ENCODE measurements around the gene FAM83E. TPM values are rescaled to one million over a fixed set of nuclear protein-coding genes. Genes with fewer than 3 reads are reported as not detected.
"Not testable (repeated sequence)": the region's sequence is repeated elsewhere in the genome, so short reads cannot be mapped to it uniquely, and the experiment has no call there.

FAM83E gene
- 1 to 10 TPM in 2 of 3 donors, under 1 TPM in 1; 0.56 to 4.2 (median 1.3) TPM for polyA plus RNA-seq

- no peak within 1 kb of the TSS for H3K27ac ChIP-seq (ENCODE audit: low read depth, low read length)
- WGBS, 3 donors = 44 to 67% (median 62%) methylated on average over 29 to 31 of the region's 31 CpGs
These were observed at the start of gene FAM83E for GRCh38 chr19:48614436-48615230. TSS of gene FAM83E (minus strand) at chr19:48615076. CDS start at chr19:48613372, 1,704 bp downstream.

- WGBS, 3 donors = 85 to 89% (median 88%) methylated on average over 13 to 14 of the region's 14 CpGs
- H3K27ac ChIP-seq (ENCODE audit: low read depth, low read length) = no peak overlapping the region
These were observed 49.6 kb upstream of the FAM83E start for GRCh38 chr19:48664476-48664875.

- no peak overlapping the region for H3K27ac ChIP-seq (ENCODE audit: low read depth, low read length)
- WGBS, 3 donors = 83 to 92% (median 89%) methylated on average over 4 of the region's 4 CpGs
These were observed 48.8 kb upstream of the FAM83E start for GRCh38 chr19:48663667-48664066.

- no peak overlapping the region for H3K27ac ChIP-seq (ENCODE audit: low read depth, low read length)
- 93 to 94% (median 93%) methylated on average over 50 of the region's 50 CpGs for WGBS, 3 donors
These were observed 46.8 kb upstream of the FAM83E start for GRCh38 chr19:48661711-48662090.

- H3K27ac ChIP-seq (ENCODE audit: low read depth, low read length) = no peak overlapping the region
- 52 to 62% (median 54%) methylated on average over 35 of the region's 35 CpGs for WGBS, 3 donors
These were observed 46.2 kb upstream of the FAM83E start for GRCh38 chr19:48660852-48661710.

DNA sequence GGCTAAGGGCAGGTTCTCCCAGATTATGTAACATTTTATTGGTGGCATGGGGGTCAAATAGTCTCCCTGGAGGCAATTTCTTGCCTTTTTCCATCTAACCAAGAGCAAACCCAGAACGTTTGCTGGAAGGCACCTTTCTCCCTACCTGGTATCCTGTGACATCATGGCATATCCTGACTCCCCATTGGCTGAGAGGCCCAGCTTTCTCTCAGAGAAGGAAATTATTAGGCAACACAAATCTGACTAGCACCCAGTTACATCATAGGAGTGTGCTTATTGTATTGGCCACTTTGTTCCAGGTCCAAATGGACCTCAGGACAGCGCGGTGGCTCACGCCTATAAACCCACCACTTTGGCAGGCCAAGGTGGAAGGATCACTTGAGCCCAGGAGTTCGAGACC is 44.9 kb upstream of the FAM83E start:
- WGBS, 3 donors = 81 to 84% (median 81%) methylated on average over 5 of the region's 5 CpGs
- no peak overlapping the region for H3K27ac ChIP-seq (ENCODE audit: low read depth, low read length)

GRCh38 chr19:48658483-48658882 is 43.6 kb upstream of the FAM83E start:
- 94 to 96% (median 95%) methylated on average over 6 of the region's 6 CpGs for WGBS, 3 donors
- H3K27ac ChIP-seq (ENCODE audit: low read depth, low read length) = no peak overlapping the region

- 91 to 95% (median 93%) methylated on average over 5 of the region's 5 CpGs for WGBS, 3 donors
- not testable (repeated sequence) for H3K27ac ChIP-seq (ENCODE audit: low read depth, low read length)
These were observed 43.0 kb upstream of the FAM83E start for GRCh38 chr19:48657828-48658227.

DNA sequence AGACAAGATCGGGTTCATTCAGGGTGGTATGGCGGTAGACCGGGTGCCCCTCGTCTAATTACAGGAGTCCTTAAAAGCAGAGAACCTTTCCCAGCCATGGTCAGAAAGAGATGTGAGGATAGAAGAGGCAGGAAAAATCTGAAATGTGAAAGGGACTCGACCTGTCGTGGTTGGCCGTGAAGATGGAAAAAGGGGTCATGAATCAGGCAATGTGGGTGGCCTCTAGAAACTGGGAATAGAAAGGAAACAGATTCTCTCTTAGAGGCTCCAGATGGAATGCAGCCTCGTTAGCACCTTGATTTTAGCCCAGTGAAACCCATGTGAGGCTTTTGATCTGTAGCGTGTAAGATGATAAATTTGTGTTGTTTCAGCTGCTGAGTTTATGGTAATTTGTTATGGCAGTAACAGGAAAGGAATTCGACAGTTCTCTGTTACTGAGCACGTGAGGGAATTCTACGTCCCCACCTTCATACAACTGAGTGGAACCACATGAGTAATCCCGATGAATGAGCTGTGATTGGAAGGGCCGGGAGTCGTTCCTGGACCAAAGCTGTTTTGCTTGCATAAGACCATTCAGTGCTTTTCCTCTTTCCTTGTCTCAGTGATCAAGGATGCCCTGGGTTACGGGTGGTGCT is 42.1 kb upstream of the FAM83E start:
- H3K27ac ChIP-seq (ENCODE audit: low read depth, low read length) = no peak overlapping the region
- WGBS, 3 donors = 48 to 60% (median 58%) methylated on average over 16 of the region's 16 CpGs

DNA sequence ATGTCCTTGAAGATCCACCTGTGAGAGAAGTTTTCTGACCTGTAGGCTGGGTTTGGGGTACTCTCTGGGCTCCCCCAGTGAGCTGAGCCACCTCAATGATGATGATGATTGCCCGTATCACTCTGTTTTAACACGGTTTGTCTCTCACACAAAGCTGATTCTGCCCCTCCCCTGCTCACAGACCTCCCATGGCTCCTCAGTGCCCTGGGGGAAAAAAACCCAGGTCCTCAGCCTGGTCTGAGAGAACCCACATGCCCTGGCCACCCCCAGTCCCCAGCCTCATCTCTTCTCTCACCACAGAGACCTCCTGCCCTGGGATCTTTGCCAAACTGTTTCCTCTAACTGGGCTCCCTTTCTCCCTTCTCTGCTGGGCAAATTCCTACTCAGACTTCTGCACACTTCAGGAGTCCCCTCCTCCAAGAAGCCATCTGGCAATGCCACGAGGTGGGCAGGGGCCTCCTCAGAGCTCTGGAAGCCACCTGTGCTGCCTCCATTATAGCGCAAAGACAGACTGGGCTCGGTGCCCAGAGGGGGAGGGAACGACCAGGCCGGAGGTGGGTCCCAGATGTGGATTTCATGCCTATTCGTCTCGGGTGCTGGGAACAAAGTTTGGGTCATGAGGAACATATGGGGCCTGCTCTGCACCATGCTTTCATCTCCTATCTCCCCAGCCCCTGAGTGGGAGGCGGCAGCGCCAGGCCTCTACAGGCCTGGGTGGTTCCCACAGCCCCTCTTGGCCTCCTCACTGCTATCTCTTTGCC is 39.6 kb upstream of the FAM83E start:
- WGBS, 3 donors = 34 to 52% (median 45%) methylated on average over 11 of the region's 11 CpGs
- no peak overlapping the region for H3K27ac ChIP-seq (ENCODE audit: low read depth, low read length)

- WGBS, 3 donors = 74 to 94% (median 79%) methylated on average over 5 of the region's 5 CpGs
- no peak overlapping the region for H3K27ac ChIP-seq (ENCODE audit: low read depth, low read length)
These were observed 36.8 kb upstream of the FAM83E start for GRCh38 chr19:48651683-48652048.

DNA sequence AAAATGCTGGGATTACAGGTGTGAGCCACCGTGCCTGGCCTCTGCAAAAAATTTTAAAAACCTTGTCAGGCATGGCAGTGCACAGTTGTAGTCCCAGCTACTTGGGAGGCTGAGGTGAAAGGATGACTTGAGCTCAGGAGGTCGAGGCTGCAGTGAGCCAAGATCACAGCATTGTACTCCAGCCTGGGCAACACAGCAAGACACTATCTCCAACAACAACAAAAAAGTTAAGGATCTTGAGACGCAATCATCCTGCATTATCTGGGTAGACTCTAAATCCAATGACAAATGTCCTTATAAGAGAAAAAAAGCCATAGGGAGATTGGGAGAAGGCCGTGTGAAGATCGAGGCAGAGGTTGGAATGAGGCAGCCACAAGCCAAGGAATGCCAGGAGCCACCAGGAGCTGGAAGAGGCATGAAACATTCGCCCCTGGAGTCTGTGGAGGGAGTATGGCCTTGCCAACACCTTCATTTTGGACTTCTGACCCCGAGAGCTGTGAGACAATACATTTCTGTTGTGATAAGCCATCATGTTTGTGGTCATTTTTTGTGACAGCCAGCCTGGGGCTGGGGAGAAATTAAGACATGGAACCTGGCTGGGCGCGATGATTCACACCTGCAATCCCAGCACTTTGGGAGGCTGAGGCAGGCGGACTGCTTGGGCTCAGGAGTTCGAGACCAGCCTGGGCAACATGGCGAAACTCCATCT is 36.3 kb upstream of the FAM83E start:
- WGBS, 3 donors = 92 to 95% (median 93%) methylated on average over 12 of the region's 12 CpGs
- H3K27ac ChIP-seq (ENCODE audit: low read depth, low read length) = no peak overlapping the region

- H3K27ac ChIP-seq (ENCODE audit: low read depth, low read length) = no peak overlapping the region
- 75 to 80% (median 80%) methylated on average over 2 of the region's 2 CpGs for WGBS, 3 donors
These were observed 33.3 kb upstream of the FAM83E start for GRCh38 chr19:48648134-48648533.

- no peak overlapping the region for H3K27ac ChIP-seq (ENCODE audit: low read depth, low read length)
- 11 to 32% (median 17%) methylated on average over 3 to 8 of the region's 10 CpGs for WGBS, 3 donors
These were observed 31.9 kb upstream of the FAM83E start for GRCh38 chr19:48646722-48647216.

DNA sequence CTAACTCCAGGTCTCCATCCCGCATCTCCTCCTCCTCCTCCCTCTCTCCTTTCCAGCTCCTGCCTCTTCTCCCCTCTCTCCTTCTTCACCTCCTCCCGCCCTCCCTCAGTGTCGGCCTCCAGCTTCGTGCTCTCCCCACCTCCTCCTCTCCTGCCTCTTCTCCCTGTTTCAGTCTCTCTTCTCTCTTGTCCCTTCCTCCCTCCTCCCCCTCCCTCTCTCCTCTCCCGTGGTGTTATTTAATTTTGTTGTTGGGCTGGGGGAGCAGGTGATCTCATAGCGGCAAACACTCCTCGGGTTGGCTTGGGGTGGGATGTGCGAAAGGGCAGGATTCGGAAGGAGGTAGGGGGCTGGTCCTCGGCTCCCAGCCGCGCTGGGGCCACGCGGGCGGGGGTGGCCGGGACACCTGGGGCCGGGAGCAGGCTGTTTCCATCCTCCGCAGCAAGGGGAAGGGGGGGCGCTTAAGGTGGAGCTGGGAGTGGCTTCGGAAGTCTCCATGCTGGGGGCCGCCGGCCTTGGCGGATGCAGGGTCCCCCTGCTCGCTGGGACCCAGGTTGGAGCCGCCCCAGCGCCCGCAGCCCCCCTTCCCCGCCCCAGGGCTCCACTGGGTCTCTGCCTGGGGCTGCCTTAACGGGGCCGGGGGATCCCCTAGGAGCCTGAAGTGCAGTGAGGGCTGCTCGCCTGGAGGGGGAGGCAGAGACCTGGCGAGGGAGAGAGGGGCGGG is 31.3 kb upstream of the FAM83E start, which contains the start of gene CA11:
TSS of gene CA11 (minus strand) at position 187 of the 721 bp plus-strand sequence. CDS start 555 bp downstream, outside the sequence.
- 0 to 1% (median 0%) methylated on average over 28 to 33 of the region's 33 CpGs for WGBS, 3 donors
- H3K27ac ChIP-seq (ENCODE audit: low read depth, low read length) = no peak within 1 kb of the TSS

- WGBS, 3 donors = 0 to 1% (median 0%) methylated on average over 6 of the region's 6 CpGs
- H3K27ac ChIP-seq (ENCODE audit: low read depth, low read length) = no peak overlapping the region
These were observed 30.7 kb upstream of the FAM83E start for GRCh38 chr19:48645620-48646000.
